GM23248 (cell line): ENCODE data around the gene SP3. TPM values are rescaled to one million over a fixed set of nuclear protein-coding genes. Genes with fewer than 3 reads are reported as not detected.

Source experiments
- DNase-seq: peaks from one replicate; pipeline ENCODE4 v3.0.0-alpha.2; 2015
- H2AFZ ChIP-seq: fragments of 200-600 bp; sonication (generic); 2 replicates; pipeline ENCODE4 v1.6.1; 2016; ENCODE audit warnings: antibody characterized with exemption
- H3F3A ChIP-seq: fragments of 200-600 bp; sonication (generic); 2 replicates; pipeline ENCODE4 v1.6.1; 2016; ENCODE audit warnings: mild to moderate bottlenecking, antibody characterized with exemption, mixed run types; ENCODE audit not compliant: insufficient read depth
- H3K27ac ChIP-seq: fragments of 200-600 bp; sonication (generic); 2 replicates; pipeline ENCODE4 v1.5.1; 2016; ENCODE audit warnings: mild to moderate bottlenecking
- H3K27me3 ChIP-seq: fragments of 200-600 bp; sonication (generic); replicated peaks from 2 replicates; pipeline ENCODE4 v1.6.1; 2016; ENCODE audit warnings: mild to moderate bottlenecking; ENCODE audit not compliant: insufficient read depth
- H3K36me3 ChIP-seq: fragments of 200-600 bp; sonication (generic); 2 replicates; pipeline ENCODE4 v1.6.1; 2016; ENCODE audit warnings: low read depth, mild to moderate bottlenecking
- H3K4me1 ChIP-seq: fragments of 200-600 bp; sonication (generic); 2 replicates; pipeline ENCODE4 v1.6.1; 2016; ENCODE audit warnings: mild to moderate bottlenecking; ENCODE audit not compliant: insufficient read depth
- H3K4me2 ChIP-seq: fragments of 200-600 bp; sonication (generic); one replicate; pipeline ENCODE4 v1.6.1; 2016; ENCODE audit warnings: mild to moderate bottlenecking; ENCODE audit not compliant: unreplicated experiment
- H3K4me3 ChIP-seq: fragments of 200-600 bp; sonication (generic); 2 replicates; pipeline ENCODE4 v1.5.1; 2016; ENCODE audit warnings: mild to moderate bottlenecking
- H3K79me2 ChIP-seq: fragments of 200-600 bp; sonication (generic); 2 replicates; pipeline ENCODE4 v1.6.1; 2016; ENCODE audit warnings: mild to moderate bottlenecking; ENCODE audit not compliant: insufficient read depth
- H3K9ac ChIP-seq: fragments of 200-600 bp; sonication (generic); 2 replicates; pipeline ENCODE4 v1.6.1; 2016; ENCODE audit warnings: mild to moderate bottlenecking
- H3K9me2 ChIP-seq: fragments of 200-600 bp; sonication (generic); 2 replicates; pipeline ENCODE4 v1.6.1; 2016; ENCODE audit warnings: mixed run types, mild to moderate bottlenecking, moderate library complexity; ENCODE audit not compliant: insufficient read depth
- H3K9me3 ChIP-seq: fragments of 200-600 bp; sonication (generic); one replicate; pipeline ENCODE4 v1.6.1; 2017; ENCODE audit warnings: low read depth
- H4K20me1 ChIP-seq: fragments of 200-600 bp; sonication (generic); 2 replicates; pipeline ENCODE4 v1.6.0; 2016; ENCODE audit not compliant: insufficient read depth
- EZH2 ChIP-seq: fragments of 200-600 bp; sonication (generic); IDR thresholded peaks from 2 replicates; pipeline ENCODE4 v1.6.1; 2018; ENCODE audit warnings: antibody characterized with exemption, mild to moderate bottlenecking; ENCODE audit not compliant: insufficient read depth, poor library complexity, severe bottlenecking
- EZH2phosphoT487 ChIP-seq: fragments of 200-600 bp; sonication (generic); IDR thresholded peaks from 2 replicates; pipeline ENCODE4 v1.6.1; 2018; ENCODE audit warnings: antibody characterized with exemption, moderate library complexity, mild to moderate bottlenecking, low read depth; ENCODE audit not compliant: insufficient read depth
- WGBS, 2 experiments: methylation state at CpG; one replicate each; pipeline ENCODE4 v1.1.6; 2015 to 2017; ENCODE audit warnings: low lambda C conversion rate in 2 of 2, low coverage in 1 of 2; ENCODE audit errors: missing lambda C conversion rate in 2 of 2; 5-methylcytosine and 5-hydroxymethylcytosine counted together
- in situ Hi-C: fragments of 300-500 bp; cut with MboI; formaldehyde crosslinking; loops from 2 replicates; pipeline ENCODE4 v1.15.0; 2020
- polyA plus RNA-seq: library from polyadenylated mRNA; unstranded; fragments of >200 nt; fragmentation: Nextera tagmentation; extraction: Ambion mirVana; gene quantifications from 2 replicates; pipeline ENCODE4 v1.2.1, GENCODE V29; 2016
- total RNA-seq: library from RNA; depleted of rRNA; stranded (reverse); fragments of >200 nt; shearing (Covaris generic); gene quantifications from 2 replicates; pipeline ENCODE4 v1.2.3, GENCODE V29; 2014

SP3 gene
- total and polyA plus RNA-seq, 2 experiments from 2014 or later, result 27.7 to 78.8 TPM

DNA sequence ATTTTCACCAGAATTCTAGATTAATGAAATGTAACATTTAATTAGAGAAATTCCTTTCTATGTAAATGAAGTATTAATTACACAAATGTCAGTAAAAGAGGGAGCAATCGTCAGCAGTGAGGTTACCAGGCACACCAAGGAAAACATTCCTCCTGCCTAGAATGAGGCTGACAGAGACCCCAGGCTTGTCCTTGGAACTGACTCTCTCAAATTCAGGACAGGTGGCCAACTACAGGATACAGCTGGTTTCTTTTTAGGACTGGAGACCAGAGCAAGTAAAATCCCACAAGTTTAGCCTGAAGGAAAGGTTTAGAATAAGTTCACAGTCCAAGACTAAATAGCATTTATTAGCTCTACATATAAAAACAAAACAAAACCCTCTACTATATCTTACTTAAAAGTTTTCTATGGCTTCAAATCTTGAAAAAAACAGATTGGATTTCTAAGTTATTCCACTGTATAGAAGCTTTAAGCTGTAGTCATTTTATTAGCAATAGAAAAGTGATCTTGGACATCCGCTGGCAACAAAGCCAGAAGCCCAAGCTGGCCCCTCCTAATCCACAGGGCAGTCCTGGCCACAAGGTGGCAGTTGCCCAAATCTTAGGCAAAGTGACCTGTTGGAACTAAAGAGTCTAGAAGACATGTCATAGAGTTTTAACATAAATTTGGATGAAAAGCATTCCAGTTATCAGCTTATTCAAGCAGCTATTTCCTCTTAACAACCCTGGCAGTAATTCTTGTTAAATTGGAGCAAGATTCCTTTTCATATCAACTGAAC lies 81.0 kb downstream of the SP3 start:
- Histone ChIP-seq H3K4me3 (no peak overlapping the region), H3K79me2 (no peaks in the 10 kb centered on the region), H3K4me2 (no peak overlapping the region), H3K9me3 (no peaks in the 10 kb centered on the region), H3K27ac (no peak overlapping the region), H3K27me3 (no peaks in the 10 kb centered on the region; the same call in 1 of the 2 replicates), H3K9ac (no peak overlapping the region), H4K20me1 (no peaks in the 10 kb centered on the region), H3K9me2 (no peaks in the 10 kb centered on the region), H3K4me1 (no peaks in the 10 kb centered on the region), H2AFZ (no peak overlapping the region), H3F3A (no peaks in the 10 kb centered on the region), H3K36me3 (no peaks in the 10 kb centered on the region)
- TF ChIP-seq EZH2phosphoT487, result no peak
- no peak for TF ChIP-seq EZH2
- in situ Hi-C loops, result no loop called here
- peak; percentile 63 for DNase-seq
- 51 to 56% methylated on average over 2 of the region's 2 CpGs for WGBS, 2 experiments

DNA sequence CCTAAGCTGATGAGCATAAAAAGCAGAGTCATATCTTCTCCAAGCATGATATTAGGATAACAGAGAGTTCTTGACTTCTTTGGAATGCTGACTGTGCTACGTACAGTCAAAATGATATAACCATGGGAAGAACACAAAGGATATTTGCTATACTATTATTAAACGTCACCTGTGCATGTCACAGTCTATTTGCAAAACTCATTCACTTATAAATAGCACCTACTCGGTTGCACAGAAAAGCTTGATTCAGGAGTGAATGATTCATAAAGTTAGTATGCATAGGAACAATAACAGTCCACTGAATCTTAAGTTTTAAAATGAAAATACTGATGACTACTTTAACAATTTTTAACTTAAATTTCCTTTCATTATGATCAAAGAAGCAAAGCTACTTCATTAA lies 83.3 kb downstream of the SP3 start:
- Histone ChIP-seq H3K27ac (no peak overlapping the region), H3K27me3 (no peaks in the 10 kb centered on the region; the same call in 1 of the 2 replicates), H3K4me1 (no peaks in the 10 kb centered on the region), H3K4me2 (no peak overlapping the region), H3K4me3 (no peak overlapping the region), H3K79me2 (no peaks in the 10 kb centered on the region), H3F3A (no peaks in the 10 kb centered on the region), H2AFZ (no peak overlapping the region), H4K20me1 (no peaks in the 10 kb centered on the region), H3K9me2 (no peaks in the 10 kb centered on the region), H3K9ac (no peak overlapping the region), H3K36me3 (no peaks in the 10 kb centered on the region), H3K9me3 (no peaks in the 10 kb centered on the region)
- in situ Hi-C loops, result no loop called here
- TF ChIP-seq EZH2phosphoT487 (no peak), EZH2 (no peak)
- 53 to 56% methylated on average over 3 of the region's 3 CpGs for WGBS, 2 experiments
- DNase-seq, result no peak

DNA sequence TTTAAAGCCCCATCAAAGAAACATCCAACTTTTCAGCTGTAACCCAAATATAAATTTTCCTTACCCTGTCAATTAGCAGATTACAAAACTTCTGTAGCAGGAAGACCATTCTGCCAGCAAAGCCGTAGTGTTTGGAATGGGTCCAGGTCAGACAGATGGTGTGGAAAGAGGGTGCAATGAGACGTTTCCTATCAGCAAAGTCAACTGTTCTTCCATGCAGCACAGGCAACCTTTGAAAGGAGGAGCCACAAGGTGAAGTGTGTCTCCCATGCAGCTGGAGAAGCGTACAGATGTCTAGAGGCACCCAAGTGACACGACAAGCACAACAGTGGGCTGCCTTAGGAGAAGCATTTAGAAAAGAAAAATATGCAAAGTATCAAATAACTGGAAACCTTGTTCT lies 83.7 kb downstream of the SP3 start:
- TF ChIP-seq EZH2 (no peak), EZH2phosphoT487 (no peak)
- H3K36me3 ChIP-seq, result no peaks in the 10 kb centered on the region
- H3K4me2 ChIP-seq, result no peak overlapping the region
- H3K27me3 ChIP-seq, result no peaks in the 10 kb centered on the region; the same call in 1 of the 2 replicates
- no peak overlapping the region for H2AFZ ChIP-seq
- no peaks in the 10 kb centered on the region for H4K20me1 ChIP-seq
- in situ Hi-C loops, result no loop called here
- H3K4me3 ChIP-seq, result no peak overlapping the region
- 45 to 46% methylated on average over 4 of the region's 4 CpGs for WGBS, 2 experiments
- no peaks in the 10 kb centered on the region for H3K4me1 ChIP-seq
- H3K79me2 ChIP-seq, result no peaks in the 10 kb centered on the region
- no peaks in the 10 kb centered on the region for H3K9me3 ChIP-seq
- H3K9me2 ChIP-seq, result no peaks in the 10 kb centered on the region
- DNase-seq, result no peak
- H3K27ac ChIP-seq, result no peak overlapping the region
- H3K9ac ChIP-seq, result no peak overlapping the region
- no peaks in the 10 kb centered on the region for H3F3A ChIP-seq

DNA sequence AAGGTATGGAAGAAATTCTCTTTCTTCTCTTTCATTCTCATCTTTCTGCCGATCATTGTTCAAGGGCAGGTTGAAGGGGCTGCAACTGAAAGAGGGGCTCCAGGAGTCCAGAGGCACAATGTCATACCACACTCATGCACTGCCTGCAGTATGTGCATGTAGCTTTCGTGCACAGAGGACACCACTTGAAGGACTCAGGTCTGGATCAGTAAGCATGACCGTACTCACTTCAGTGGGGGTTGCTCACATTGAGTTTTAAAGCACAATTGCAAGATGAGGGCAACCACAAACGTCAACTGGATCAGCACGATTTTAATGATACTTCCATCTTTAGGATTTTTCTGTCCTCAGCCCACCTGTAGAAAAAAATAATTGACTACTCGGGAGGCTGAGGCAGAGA lies 84.6 kb downstream of the SP3 start:
- 85% methylated on average over 6 of the region's 6 CpGs for WGBS, 2 experiments
- H3K27me3 ChIP-seq, result no peaks in the 10 kb centered on the region; the same call in 1 of the 2 replicates
- H4K20me1 ChIP-seq, result no peaks in the 10 kb centered on the region
- H3K9me3 ChIP-seq, result no peaks in the 10 kb centered on the region
- no peak for TF ChIP-seq EZH2phosphoT487
- TF ChIP-seq EZH2, result no peak
- no peaks in the 10 kb centered on the region for H3K9me2 ChIP-seq
- no peak for DNase-seq
- no peak overlapping the region for H3K9ac ChIP-seq
- no peak overlapping the region for H3K4me3 ChIP-seq
- H3K4me2 ChIP-seq, result no peak overlapping the region
- no peak overlapping the region for H2AFZ ChIP-seq
- no peaks in the 10 kb centered on the region for H3K36me3 ChIP-seq
- H3K79me2 ChIP-seq, result no peaks in the 10 kb centered on the region
- no peaks in the 10 kb centered on the region for H3F3A ChIP-seq
- H3K4me1 ChIP-seq, result no peaks in the 10 kb centered on the region
- in situ Hi-C loops, result no loop called here
- H3K27ac ChIP-seq, result no peak overlapping the region
